Left renal cortex interstitium (tissue), 4 donors: Measurements from ENCODE around the gene DNAJA2. TPM values are rescaled to one million over a fixed set of nuclear protein-coding genes. Genes with fewer than 3 reads are reported as not detected.
"Not testable (repeated sequence)": the region's sequence is repeated elsewhere in the genome, so short reads cannot be mapped to it uniquely, and the experiment has no call there.

Source experiments
- DNase-seq, 4 donors: peaks; one replicate each; pipeline ENCODE4 v3.0.0-alpha.2; 2013; ENCODE audit warnings: low read depth in 4 of 4, low spot score in 2 of 4, missing footprints in 1 of 4
- polyA plus RNA-seq, 4 donors: library from polyadenylated mRNA; unstranded; fragments of 120-200 nt; gene quantifications; one replicate each; pipeline ENCODE4 v1.2.1, GENCODE V29; 2013; ENCODE audit not compliant: insufficient read length in 4 of 4

Gene DNAJA2
- polyA plus RNA-seq, result 10 to 100 TPM; 74.1 to 89.4 (median 84.1) TPM

GRCh38 chr16:46973207-46973995 lies at the start of gene DNAJA2:
TSS of gene DNAJA2 (minus strand) at chr16:46973674. CDS start at chr16:46973572, 102 bp downstream.
- DNase-seq, result peak; percentile 85 to 89 (median 87)

GRCh38 chr16:47019568-47019967 lies 46.1 kb upstream of the DNAJA2 start:
- no peak for DNase-seq

GRCh38 chr16:47018223-47018891 lies 44.9 kb upstream of the DNAJA2 start:
- peak in 2 of 4 donors; percentile 10 to 23 for DNase-seq

GRCh38 chr16:47017636-47018035 lies 44.2 kb upstream of the DNAJA2 start:
- no peak for DNase-seq

GRCh38 chr16:47016700-47017133 lies 43.2 kb upstream of the DNAJA2 start:
- DNase-seq, result no peak

GRCh38 chr16:47013910-47014309 lies 40.4 kb upstream of the DNAJA2 start:
- no peak for DNase-seq

- DNase-seq, result no peak
Observed at GRCh38 chr16:47013172-47013571, 39.7 kb upstream of the DNAJA2 start.

GRCh38 chr16:47010812-47011211 lies 37.3 kb upstream of the DNAJA2 start:
- not testable (repeated sequence) for DNase-seq

- DNase-seq, result no peak
Observed at GRCh38 chr16:47008612-47009011, 35.1 kb upstream of the DNAJA2 start.

GRCh38 chr16:47008174-47008573 lies 34.7 kb upstream of the DNAJA2 start:
- no peak for DNase-seq

GRCh38 chr16:47004652-47005051 lies 31.2 kb upstream of the DNAJA2 start:
- no peak for DNase-seq

- DNase-seq, result not testable (repeated sequence)
Observed at GRCh38 chr16:47000066-47000465, 26.6 kb upstream of the DNAJA2 start.

GRCh38 chr16:46997844-46998243 lies 24.4 kb upstream of the DNAJA2 start:
- DNase-seq, result no peak

GRCh38 chr16:46996952-46997458 lies 23.5 kb upstream of the DNAJA2 start:
- DNase-seq, result no peak

- no peak for DNase-seq
Observed at GRCh38 chr16:46996391-46996790, 22.9 kb upstream of the DNAJA2 start.

GRCh38 chr16:46991729-46992704 lies 18.5 kb upstream of the DNAJA2 start:
- DNase-seq, result no peak

GRCh38 chr16:46986896-46987295 lies 13.4 kb upstream of the DNAJA2 start:
- DNase-seq, result no peak

GRCh38 chr16:46986438-46986837 lies 13.0 kb upstream of the DNAJA2 start:
- no peak for DNase-seq

- DNase-seq, result no peak
Observed at GRCh38 chr16:46982335-46982734, 8.9 kb upstream of the DNAJA2 start.

- no peak for DNase-seq
Observed at GRCh38 chr16:46980926-46981325, 7.5 kb upstream of the DNAJA2 start.
